GM21786 (cell line): ENCODE measurements around the gene CNTLN.

Experiments used
- ATAC-seq: cut with Tn5 transposase; IDR thresholded peaks from one replicate; pipeline ENCODE4 v1.9.1; 2021; ENCODE audit not compliant: unreplicated experiment

The CNTLN gene, protein sequence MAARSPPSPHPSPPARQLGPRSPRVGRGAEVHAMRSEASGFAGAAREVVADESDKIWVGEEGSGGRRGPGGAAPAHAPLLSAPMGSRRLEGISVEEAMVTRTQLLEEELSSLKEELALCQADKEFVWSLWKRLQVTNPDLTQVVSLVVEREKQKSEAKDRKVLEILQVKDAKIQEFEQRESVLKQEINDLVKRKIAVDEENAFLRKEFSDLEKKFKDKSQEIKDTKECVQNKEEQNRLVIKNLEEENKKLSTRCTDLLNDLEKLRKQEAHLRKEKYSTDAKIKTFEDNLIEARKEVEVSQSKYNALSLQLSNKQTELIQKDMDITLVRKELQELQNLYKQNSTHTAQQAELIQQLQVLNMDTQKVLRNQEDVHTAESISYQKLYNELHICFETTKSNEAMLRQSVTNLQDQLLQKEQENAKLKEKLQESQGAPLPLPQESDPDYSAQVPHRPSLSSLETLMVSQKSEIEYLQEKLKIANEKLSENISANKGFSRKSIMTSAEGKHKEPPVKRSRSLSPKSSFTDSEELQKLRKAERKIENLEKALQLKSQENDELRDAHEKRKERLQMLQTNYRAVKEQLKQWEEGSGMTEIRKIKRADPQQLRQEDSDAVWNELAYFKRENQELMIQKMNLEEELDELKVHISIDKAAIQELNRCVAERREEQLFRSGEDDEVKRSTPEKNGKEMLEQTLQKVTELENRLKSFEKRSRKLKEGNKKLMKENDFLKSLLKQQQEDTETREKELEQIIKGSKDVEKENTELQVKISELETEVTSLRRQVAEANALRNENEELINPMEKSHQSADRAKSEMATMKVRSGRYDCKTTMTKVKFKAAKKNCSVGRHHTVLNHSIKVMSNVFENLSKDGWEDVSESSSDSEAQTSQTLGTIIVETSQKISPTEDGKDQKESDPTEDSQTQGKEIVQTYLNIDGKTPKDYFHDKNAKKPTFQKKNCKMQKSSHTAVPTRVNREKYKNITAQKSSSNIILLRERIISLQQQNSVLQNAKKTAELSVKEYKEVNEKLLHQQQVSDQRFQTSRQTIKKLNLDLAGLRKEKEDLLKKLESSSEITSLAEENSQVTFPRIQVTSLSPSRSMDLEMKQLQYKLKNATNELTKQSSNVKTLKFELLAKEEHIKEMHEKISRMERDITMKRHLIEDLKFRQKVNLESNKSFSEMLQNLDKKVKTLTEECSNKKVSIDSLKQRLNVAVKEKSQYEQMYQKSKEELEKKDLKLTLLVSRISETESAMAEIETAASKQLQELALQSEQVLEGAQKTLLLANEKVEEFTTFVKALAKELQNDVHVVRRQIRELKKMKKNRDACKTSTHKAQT (N-terminal part only)

DNA sequence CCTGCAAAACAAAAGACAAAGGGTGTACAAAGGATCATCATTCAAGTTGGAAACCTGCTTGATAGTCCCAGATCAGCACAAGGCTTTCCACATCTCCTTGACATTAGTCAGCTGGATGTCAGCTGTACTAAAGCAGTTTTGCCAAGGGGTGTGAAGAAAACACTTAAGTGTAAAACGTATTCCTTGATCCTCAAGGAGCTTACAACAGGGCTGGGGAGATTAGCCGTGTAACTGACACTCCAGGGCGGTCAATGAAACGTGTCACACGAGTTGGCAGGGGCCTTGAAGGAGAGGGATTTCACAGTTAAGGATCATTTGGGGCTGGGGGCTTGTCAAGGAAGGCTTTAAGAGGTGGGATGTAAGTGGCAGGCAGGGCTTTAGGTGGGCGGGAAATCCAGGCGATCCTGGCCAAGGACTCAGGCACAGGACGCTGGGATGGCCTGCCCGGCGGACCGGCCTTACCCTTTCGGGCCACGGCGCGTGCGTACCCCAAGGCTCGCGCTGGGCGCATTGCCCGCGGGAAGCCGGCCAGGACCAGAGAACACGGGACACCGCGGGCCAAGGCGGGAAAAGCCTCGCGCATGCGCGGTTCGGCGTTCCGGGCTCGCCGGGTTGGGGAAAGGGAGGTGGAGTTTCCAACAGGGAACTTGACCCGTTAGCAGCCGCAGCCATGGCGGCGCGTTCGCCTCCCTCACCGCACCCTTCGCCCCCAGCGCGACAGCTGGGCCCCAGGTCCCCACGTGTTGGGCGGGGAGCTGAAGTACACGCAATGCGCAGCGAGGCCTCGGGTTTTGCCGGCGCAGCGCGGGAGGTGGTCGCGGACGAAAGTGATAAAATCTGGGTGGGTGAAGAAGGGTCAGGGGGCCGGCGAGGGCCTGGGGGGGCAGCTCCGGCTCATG, at the start of gene CNTLN:
Gene CNTLN (plus strand): TSS at position 645 of the 899 bp plus-strand sequence. CDS start 26 bp downstream, at position 671.
- peak; percentile 71 for ATAC-seq

DNA sequence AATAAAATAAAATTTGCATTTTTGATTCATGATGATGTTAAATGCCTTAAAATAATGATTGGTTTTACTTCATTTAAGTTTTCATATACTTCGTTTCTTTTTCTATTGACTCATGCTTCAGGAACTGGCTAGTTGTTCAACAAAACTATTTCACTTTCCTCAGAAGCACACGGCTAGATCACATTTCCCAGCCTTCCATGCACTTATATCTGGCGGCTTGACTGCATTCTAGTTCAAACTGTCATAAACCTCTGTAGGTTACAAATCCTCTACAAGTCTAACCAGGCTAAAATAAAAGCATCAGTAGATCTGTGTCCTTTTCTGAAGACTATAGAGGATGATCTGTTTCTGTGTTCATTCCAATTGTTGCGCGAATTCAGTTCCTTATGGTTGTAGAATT, 46.3 kb upstream of the CNTLN start:
- no peak for ATAC-seq

DNA sequence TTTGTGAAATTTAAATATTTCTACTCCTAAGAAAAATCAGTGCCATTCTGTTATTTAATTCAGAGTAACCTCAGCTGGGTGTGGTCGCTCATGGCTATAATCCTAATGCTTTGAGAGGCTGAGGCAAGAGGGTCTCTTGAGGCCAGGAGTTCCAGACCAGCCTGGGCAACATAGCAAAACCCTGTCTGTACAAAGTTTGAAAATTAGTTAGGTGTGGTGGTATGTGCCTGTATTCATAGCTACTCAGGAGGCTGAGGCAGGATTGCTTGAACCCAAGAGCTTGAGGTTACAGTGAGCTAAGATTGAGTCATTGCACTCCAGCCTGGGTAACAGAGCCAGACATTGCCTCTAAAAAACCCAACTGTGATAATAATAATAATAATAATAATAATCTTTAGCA, 44.8 kb upstream of the CNTLN start:
- ATAC-seq = no peak

DNA sequence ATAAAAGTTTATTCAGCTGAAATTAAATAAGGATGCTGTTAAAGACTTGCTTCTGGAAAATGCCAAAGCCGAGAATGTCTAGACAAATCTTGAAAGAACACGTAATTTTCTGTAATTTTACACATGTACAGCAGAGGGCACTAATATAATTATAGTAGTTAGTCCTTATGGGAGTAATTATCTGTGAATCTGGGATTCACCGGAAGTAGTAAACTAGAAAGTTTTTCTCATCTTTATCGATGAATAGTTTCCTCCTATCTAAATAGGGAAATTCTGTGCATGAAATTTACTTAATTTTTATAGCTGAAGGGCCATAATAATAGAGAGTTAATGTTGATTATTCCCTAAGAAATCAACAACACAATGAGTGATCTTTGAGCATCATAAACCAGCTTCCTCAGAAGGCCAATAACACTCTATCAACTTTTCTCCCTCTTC, 18.4 kb upstream of the CNTLN start:
- no peak for ATAC-seq

DNA sequence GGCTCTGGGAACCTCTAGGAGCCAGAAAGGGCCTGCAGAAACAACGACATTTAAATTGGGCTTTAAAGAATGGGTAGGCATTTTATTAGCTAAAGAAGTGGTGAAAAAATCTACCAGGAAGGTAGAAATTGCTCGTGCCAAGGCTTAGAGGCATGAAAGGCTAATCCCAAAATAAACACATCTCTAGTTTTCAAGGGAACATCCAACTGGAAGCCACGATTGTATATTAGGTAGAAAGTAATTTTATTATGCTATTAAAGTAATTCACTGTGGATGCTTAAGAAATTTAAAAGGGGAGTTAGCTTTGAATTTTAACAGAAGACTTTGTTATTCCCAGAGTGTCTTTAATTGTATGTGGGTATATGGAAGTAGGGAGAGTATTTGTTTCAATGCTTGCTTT, 17.5 kb upstream of the CNTLN start:
- ATAC-seq = no peak

DNA sequence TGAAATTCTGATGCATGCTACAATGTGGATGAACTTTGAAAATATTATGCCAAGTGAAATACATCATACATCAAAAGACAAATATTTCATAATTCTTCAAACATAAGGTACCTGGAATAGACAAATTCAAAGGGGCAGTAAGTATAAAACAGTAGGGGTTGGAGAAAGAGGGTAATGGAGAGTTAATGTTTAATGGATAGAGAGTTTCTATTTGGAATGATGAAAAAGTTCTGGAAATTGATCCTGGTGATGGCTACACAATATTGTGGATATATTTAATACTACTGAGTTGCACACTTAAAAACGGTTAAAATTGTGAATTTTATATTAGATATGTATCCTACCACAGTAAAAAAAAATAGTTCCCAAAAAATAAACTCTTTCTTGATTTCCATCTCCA, 14.6 kb upstream of the CNTLN start:
- no peak for ATAC-seq

DNA sequence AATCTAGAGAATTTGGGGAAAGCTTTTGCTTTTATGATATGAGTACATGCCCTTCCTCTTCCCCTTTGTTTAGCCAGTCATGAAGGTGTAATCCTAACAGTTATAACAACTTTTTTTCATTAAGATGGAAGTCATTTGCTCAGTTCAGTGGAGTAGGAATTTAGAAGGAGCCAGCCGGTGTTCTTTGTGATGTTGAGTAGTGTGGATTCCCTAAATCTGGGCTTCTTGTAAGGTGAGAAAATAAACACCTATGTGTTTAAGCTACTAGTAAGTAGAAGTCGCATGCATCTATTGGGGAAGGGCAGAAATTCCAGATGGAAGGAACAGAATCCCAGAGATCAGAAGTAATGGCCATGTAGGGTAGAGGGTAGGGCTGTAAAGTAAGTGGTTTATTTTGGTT, 13.6 kb upstream of the CNTLN start:
- ATAC-seq = no peak

DNA sequence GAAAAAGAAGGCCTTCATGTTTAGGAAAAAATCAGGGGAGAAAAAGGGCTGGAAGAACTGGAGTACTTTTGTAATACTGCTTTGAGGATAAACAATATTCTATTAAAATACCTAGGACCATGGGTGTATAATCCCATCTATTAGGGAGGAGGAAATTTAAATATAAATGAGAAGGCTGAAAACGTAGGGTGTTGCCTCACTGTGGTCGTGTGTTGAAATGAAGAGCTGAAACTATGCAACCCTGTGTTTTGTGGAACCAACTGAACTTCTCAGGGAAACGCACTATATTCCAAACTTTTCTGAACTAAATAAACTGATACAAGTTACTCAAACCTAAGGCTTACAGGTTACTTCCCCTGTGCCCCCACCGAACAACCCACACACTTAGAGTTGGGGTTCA, 4.5 kb upstream of the CNTLN start:
- no peak for ATAC-seq

DNA sequence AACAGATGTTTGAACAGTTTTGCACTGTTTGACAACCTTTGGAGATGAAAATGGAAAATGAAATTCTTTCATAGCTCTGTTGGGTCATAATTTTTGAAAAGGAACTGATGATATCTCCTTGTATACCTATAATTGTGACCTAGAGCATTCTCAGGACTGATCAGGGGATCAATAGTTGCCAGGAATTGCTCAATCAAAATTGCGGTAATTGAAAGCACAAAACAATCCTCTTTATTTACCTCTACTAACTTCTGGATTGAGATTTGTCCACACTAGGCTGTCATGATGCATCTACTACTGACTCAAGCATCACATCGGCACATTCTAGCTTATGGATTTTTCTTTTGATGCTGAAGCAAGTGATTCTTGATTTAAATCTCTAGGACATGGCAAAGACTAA, 4.1 kb upstream of the CNTLN start:
- no peak for ATAC-seq

DNA sequence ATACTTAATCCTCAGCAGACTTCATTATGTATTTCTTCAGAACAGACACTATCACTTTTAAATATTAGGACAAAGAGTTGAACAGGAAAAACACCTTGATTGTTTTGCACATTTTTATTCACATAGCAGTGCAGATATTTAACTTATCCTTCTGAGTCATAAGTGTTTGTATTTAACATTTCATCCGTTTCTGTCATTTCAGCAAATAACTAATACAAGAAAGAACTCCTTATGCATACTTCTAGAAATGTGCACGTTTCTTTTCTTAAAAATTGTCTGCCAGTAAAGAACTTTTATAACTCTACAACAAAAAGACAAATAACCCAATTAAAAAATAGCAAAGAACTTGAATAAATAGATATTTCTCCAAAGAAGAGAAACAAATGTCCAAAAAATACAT, 3.3 kb upstream of the CNTLN start:
- no peak for ATAC-seq

DNA sequence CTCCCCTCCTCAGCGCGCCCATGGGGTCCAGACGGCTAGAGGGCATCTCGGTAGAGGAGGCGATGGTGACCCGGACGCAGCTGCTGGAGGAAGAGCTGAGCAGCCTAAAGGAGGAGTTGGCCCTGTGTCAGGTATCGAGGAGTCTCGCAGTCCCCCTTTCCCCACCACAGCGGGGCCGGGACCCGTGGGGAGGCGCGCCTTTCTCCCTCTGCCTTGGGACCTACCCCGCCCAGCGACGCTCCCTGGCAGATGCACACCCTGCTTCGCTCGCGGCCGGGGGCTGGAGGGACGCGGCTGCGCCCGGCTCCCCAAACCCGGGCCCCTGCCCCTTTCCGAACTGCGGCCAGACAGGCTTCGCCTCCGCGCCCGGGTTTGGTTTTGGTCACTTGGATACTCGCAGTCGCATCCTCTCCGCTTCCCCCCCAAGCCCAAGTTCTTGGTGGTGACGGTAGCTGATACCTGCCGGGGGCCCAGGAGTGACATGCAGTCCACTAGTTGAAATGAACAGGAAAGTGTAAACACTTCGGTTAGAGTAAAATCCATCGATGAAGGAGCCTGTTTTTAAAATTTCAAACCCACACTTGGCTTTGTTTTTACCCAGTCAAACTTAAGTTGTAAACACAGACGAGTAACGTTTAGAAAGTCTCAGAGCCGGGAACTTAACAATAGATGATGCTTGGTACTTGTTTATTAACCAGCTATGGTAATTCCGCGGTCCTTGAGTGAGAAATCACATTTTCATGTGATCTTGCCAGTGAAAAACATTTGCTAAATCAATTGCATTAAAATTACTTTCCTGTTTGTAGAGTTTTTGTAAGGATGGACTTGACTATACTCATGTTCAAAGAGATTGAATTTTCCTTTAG, 688 bp downstream of the CNTLN start:
- peak; percentile 45 for ATAC-seq

DNA sequence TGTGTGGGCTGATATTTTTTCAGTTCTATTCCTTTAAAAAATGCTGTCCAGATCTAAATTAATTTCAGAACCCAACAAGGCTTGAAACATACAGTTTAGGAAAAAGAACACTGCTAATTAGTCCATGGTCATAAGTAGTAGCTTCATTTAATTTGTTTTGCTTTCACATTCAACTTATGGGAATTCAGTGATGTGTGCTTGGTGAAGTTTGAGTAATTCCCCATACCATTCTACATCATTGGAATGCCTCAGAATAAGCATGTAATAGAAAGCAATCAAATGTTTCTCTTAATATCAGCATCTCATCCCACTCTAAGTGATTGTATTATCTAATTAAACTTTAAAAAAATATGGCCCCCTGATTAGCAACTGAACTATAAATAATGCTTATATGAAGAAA, 2.7 kb downstream of the CNTLN start:
- ATAC-seq = no peak

DNA sequence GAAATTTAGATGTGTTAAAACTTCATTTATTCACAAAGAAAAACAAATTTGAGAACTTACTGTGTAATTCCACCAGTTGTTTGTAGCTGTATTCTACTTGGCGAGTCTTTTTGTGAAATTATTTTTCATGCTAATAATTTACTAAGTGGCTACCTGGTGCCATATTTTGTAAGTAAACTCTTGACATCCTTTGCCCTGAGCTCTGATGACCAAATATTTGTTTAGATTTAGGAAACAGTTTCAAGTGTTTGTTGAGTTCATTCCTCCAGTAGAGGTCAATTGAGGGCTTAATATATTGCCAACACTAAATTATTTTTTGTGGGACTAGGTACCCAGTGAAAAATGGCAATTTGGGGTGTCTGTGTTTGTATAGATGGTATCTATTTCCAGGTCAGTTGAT, 3.7 kb downstream of the CNTLN start:
- ATAC-seq = no peak

DNA sequence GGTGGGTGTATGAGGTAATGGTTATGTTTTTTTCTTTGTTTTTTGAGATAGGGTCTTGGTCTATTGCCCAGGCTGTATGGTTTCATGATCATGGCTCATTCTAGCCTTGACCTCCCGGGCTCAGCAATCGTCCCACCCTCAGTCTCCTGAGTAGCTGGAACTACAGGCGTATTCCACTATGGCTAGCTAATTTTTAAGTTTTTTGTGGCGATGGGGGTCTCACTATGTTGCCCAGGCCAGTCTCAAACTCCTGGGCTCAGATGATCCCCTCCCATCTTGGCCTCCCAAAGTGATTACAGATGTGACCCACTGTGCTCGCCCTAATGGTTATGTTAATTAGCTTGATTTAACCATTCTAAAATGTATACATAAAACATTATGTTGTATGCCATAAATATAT, 5.6 kb downstream of the CNTLN start:
- ATAC-seq = no peak

DNA sequence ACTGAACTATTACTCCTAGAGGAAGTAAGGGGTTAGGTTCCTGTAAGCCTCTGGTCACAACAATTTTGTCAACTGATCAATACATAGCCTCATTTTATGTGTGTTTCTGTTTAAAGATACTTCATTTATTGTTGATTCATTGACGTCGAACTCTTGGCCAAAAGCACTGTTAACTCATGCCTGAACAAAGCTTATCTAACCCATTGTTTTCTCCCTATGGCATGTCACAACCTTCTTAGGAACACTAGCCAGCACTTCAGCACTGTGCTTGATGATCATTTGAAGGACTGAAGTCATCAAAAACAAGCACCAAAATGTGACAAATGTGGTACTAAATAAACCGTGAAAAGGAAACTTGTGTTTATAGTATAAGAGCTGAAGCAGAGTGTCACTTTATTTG, 13.5 kb downstream of the CNTLN start:
- ATAC-seq = no peak

DNA sequence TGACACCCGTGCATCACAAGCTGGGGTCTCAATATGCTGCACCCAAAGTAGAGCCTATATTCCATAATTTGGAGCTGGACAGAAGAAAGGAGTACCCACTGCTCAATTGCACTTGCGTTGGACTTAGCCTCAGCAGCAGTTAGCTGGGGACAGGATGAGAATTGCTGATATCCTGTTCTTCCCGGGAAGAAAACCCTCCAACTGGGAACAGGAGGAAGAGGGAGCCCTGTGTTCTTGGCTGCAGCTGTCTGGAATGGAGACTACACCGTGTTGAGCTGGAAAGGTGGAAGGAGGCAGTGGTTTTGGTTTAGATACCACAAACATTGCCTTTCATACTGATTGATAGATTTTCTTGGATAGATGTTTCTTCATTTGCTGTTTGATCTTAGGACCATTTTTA, 24.6 kb downstream of the CNTLN start:
- no peak for ATAC-seq

DNA sequence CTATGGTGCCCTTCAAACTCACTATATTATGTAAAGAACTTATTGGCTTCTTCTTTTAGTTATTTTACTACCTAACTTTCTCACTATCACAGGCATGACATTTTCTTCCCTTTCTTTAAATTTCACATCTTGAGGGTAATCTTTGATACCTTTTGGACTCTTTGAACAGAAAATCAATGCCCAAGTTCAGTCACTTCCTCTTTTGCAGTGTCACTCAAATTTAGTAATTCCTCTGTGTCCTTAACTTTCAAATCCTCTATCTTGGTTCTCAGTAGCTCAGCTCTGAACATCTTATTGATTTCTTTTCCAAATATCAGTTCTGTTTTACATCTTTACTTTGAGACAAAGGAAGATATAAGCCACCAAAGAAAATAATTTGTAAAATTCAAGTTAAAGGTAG, 25.5 kb downstream of the CNTLN start:
- no peak for ATAC-seq

DNA sequence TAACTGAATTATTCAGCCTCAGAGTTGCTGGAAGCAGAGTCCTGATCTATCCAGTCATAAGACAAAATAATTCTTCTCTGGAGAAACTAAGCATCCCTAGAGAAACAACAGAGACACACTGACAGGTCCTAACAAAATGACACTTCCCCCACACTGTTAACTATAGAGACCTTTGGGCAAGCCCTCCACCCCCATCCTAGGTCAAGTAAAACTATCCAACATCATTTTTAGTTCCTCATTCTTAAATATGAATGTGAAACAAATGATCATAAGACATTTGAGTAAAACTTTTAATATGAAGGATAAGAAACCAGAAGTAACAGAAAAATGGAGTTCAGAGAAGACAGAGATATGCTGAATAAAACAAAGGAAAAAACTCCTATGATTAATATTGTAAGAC, 30.9 kb downstream of the CNTLN start:
- no peak for ATAC-seq

DNA sequence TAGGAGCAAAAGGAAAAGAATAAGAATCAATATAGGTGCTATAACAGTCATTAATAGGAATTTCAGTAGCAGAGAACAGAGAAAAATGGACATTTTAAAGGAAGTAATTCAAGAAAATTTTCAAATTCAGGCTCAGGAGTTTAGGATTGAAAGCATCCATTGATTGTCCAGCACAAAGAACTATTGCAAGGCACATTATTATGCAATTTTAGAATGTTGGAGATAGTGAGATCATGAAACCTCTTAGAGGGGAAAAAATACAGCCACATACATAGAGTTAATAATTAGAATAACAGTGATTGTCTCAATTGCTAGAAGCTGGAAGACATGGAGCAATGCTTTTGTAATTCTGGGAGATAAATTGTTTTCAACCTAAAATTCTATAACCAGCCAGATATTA, 31.5 kb downstream of the CNTLN start:
- ATAC-seq = no peak
